ENCODE measurements around the gene KIAA1217. TPM values are rescaled to one million over a fixed set of nuclear protein-coding genes. Genes with fewer than 3 reads are reported as not detected.

The KIAA1217 gene
- polyA plus RNA-seq, 6 donors from 2014 or later, result not detected

- DNase-seq (no peak), ATAC-seq (ENCODE audit: low read depth in 2 of 2) (no peak)
- H3K27me3 Mint-ChIP-seq, result peaks cover 12 to 13% (median 12%) of the 10 kb centered on the region in 3 donors
- H3K36me3 Mint-ChIP-seq, result no peaks in the 10 kb centered on the region
- peaks cover 0 to 1% (median 0%) of the 10 kb centered on the region in 7 donors for H3K9me3 Mint-ChIP-seq
- H3K4me1 Mint-ChIP-seq, result peaks cover 0 to 16% (median 4%) of the 10 kb centered on the region in 3 donors
- peak overlapping the region in 1 of 6 donors; percentile 44 for H3K27ac Mint-ChIP-seq
- H3K4me3 Mint-ChIP-seq, result no peak overlapping the region
Observed at GRCh38 chr10:24518411-24518810, 309.5 kb downstream of the KIAA1217 start.

DNA sequence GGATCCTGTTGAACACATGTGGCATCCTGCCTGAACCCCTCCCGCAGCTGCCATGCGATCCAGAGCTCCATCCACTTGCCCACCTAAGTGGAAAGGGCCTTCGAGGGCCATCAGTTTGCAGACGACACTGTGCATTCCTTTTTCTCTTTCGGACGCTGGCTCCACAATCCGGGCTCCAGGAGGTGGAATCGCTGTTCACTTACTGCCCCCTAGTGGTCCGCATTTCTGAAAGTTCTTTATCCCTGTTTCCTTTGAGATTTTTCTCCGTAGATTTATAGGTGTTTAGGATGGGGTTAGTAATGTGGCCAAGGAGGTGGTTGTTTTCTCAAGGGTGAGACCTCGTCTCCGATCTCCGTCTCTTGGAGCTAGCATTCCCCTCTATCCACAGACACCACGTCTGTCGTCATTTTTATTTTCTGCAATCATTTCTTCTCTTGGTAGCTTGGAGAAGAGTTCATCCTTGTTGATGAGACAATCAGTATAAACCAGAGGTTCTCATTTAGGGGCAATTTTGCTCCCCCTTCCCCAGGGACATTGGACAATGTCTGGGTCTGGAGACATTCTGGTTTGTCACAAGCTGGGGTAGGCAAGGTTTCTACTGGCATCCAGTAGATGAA is 310.2 kb downstream of the KIAA1217 start:
- Mint-ChIP-seq H3K36me3 (no peaks in the 10 kb centered on the region), H3K4me1 (peaks cover 0 to 16% (median 4%) of the 10 kb centered on the region in 3 donors), H3K9me3 (peaks cover 0 to 4% (median 0%) of the 10 kb centered on the region in 7 donors), H3K27ac (peak overlapping the region in 1 of 6 donors; percentile 34), H3K27me3 (peaks cover 12 to 16% (median 13%) of the 10 kb centered on the region in 3 donors), H3K4me3 (no peak overlapping the region)
- DNase-seq (no peak), ATAC-seq (ENCODE audit: low read depth in 2 of 2) (no peak)

DNA sequence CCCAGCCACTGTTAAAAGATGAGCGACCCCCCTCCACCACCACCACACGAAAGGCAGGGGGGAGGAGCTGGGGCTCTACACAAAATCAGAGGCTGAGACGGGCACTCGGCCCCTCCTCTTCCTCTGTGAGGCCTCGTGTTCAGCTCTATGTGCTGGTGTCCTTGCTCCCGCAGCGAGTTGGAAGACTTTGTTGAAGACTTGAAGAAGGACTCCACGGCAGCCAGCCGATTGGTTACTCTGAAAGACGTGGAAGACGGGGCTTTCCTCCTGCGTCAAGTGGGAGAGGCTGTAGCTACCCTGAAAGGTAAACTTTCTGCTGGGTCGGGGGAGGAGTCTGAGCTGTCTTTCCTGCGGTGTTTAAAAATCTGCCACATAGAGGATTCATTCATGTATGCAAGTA is 311.0 kb downstream of the KIAA1217 start:
- H3K4me3 Mint-ChIP-seq, result no peak overlapping the region
- H3K4me1 Mint-ChIP-seq, result peaks cover 0 to 16% (median 4%) of the 10 kb centered on the region in 3 donors
- H3K27ac Mint-ChIP-seq, result no peak overlapping the region
- DNase-seq, result no peak
- no peak for ATAC-seq (ENCODE audit: low read depth in 2 of 2)
- peaks cover 0 to 8% (median 0%) of the 10 kb centered on the region in 7 donors for H3K9me3 Mint-ChIP-seq
- H3K27me3 Mint-ChIP-seq, result peaks cover 12 to 16% (median 13%) of the 10 kb centered on the region in 3 donors
- H3K36me3 Mint-ChIP-seq, result no peaks in the 10 kb centered on the region

GRCh38 chr10:24524314-24524713 is 315.4 kb downstream of the KIAA1217 start:
- Mint-ChIP-seq H3K9me3 (peaks cover 0 to 8% (median 0%) of the 10 kb centered on the region in 7 donors), H3K36me3 (no peaks in the 10 kb centered on the region), H3K27me3 (peaks cover 6 to 14% (median 14%) of the 10 kb centered on the region in 3 donors), H3K27ac (no peak overlapping the region), H3K4me3 (no peak overlapping the region), H3K4me1 (peaks cover 0 to 11% (median 4%) of the 10 kb centered on the region in 3 donors)
- no peak for ATAC-seq (ENCODE audit: low read depth in 2 of 2)
- no peak for DNase-seq

DNA sequence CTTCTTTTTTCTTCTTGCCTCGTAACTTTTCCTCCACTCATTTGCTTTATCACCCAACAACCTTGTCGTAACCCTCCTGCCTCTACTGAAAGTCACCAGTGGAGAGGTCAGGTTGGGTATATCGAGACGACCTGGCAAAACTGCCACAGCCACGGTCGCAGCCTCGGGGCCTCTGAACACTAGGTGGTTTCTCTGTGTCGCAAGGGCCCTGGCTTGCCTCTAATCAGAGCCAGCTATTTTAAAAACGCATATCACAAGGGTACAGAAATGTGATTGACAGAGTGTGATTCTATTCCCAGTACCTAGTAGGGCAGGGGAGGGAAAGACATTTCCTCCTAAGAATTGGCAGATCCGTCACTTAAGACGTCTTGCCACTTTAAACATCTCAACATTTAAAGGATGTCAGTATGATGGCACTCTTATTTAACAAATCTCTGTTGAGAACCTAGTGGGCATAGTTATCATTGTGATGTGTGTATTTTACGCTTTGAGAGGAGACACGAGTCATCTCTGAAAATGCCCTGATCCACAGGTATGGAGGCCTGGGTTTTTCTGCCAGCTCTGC is 317.2 kb downstream of the KIAA1217 start:
- Mint-ChIP-seq H3K36me3 (no peaks in the 10 kb centered on the region), H3K9me3 (peaks cover 0 to 8% (median 0%) of the 10 kb centered on the region in 7 donors), H3K4me3 (no peak overlapping the region), H3K4me1 (no peaks in the 10 kb centered on the region), H3K27ac (no peak overlapping the region), H3K27me3 (peaks cover 5 to 8% (median 6%) of the 10 kb centered on the region in 3 donors)
- no peak for DNase-seq
- no peak for ATAC-seq (ENCODE audit: low read depth in 2 of 2)

DNA sequence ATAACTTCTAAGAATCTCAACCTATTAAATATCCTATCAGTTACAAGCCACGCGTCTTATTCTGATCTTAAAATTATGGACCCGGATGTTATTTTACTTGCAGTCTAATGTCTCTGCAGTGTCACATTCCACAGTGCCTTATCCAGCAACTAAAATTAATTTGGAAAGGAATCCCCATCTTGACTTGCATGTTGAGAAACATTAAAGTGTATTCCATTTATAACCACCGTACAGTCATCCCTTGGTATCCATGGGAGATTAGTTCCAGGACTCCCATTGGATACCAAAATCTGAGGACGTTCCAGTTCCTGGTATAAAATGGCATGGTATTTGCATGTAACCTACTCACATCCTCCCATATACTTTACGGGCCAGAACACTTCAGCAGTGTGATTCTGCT is 320.0 kb downstream of the KIAA1217 start:
- DNase-seq (no peak), ATAC-seq (ENCODE audit: low read depth in 2 of 2) (no peak)
- Mint-ChIP-seq H3K27me3 (peaks cover 0 to 8% (median 6%) of the 10 kb centered on the region in 3 donors), H3K4me1 (no peaks in the 10 kb centered on the region), H3K9me3 (peaks cover 0 to 14% (median 0%) of the 10 kb centered on the region in 7 donors), H3K4me3 (no peak overlapping the region), H3K27ac (no peak overlapping the region), H3K36me3 (no peaks in the 10 kb centered on the region)

DNA sequence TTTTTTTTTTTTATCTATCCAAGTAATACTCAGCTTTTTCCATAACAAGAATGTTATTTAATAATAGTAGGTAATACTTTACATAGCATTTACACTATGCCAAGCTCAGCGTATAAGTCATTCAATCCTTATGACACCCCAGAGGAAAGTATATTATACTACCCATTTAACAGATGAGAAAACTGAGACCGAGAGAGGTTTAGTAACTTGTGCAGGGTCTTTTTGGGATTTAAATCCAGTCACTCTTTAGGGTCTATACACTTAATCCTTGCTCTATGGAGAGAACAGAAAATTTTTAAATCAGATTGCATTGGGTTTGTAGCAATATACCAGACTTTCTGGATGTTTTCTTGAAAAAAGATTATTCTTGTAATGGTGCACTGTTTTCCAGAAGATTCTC is 322.5 kb downstream of the KIAA1217 start:
- H3K27me3 Mint-ChIP-seq, result peaks cover 0 to 5% (median 0%) of the 10 kb centered on the region in 3 donors
- no peak for DNase-seq
- ATAC-seq (ENCODE audit: low read depth in 2 of 2), result no peak
- H3K9me3 Mint-ChIP-seq, result peaks cover 0 to 9% (median 0%) of the 10 kb centered on the region in 7 donors
- H3K4me1 Mint-ChIP-seq, result no peaks in the 10 kb centered on the region
- H3K27ac Mint-ChIP-seq, result no peak overlapping the region
- H3K36me3 Mint-ChIP-seq, result no peaks in the 10 kb centered on the region
- no peak overlapping the region for H3K4me3 Mint-ChIP-seq

GRCh38 chr10:24533981-24534380 is 325.0 kb downstream of the KIAA1217 start:
- H3K27me3 Mint-ChIP-seq, result peaks cover 0 to 4% (median 0%) of the 10 kb centered on the region in 3 donors
- no peaks in the 10 kb centered on the region for H3K4me1 Mint-ChIP-seq
- H3K36me3 Mint-ChIP-seq, result no peaks in the 10 kb centered on the region
- ATAC-seq (ENCODE audit: low read depth in 2 of 2) (no peak), DNase-seq (no peak)
- peak overlapping the region in 1 of 6 donors; percentile 35 for H3K27ac Mint-ChIP-seq
- H3K9me3 Mint-ChIP-seq, result peaks cover 0 to 9% (median 0%) of the 10 kb centered on the region in 7 donors
- H3K4me3 Mint-ChIP-seq, result no peak overlapping the region

GRCh38 chr10:24536636-24537035 is 327.7 kb downstream of the KIAA1217 start:
- no peaks in the 10 kb centered on the region for H3K4me1 Mint-ChIP-seq
- peaks cover 0 to 4% (median 0%) of the 10 kb centered on the region in 3 donors for H3K27me3 Mint-ChIP-seq
- no peak for ATAC-seq (ENCODE audit: low read depth in 2 of 2)
- H3K36me3 Mint-ChIP-seq, result no peaks in the 10 kb centered on the region
- peak overlapping the region in 1 of 6 donors; percentile 34 for H3K27ac Mint-ChIP-seq
- DNase-seq, result no peak
- H3K4me3 Mint-ChIP-seq, result no peak overlapping the region
- peaks cover 0 to 9% (median 0%) of the 10 kb centered on the region in 7 donors for H3K9me3 Mint-ChIP-seq

DNA sequence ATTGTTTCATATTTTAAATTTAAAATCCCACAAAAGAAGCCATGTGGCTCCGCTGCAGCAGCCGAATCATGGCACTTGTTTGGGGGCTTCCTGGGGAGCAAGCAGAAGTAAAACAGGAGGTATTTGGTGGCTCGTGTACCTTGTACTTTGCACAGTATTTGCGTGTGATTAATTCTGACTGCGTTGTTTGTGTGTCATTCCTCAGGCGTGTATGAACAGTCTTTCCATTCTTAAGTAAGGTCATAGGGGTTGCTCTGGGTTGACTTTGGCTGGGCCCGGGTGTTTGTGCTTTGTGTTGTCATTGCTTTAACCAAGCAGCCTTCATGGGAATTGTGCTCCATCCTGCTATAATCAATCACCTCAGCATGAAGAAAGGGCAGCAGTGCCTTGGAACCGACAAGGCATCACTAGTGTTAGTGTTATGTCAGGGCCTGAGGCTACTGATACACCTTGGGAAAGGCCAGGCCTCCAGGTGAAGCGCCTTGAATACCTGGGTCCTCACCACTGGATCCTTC is 332.4 kb downstream of the KIAA1217 start:
- H3K9me3 Mint-ChIP-seq, result peaks cover 0 to 6% (median 0%) of the 10 kb centered on the region in 7 donors
- ATAC-seq (ENCODE audit: low read depth in 2 of 2), result no peak
- no peaks in the 10 kb centered on the region for H3K4me1 Mint-ChIP-seq
- H3K27me3 Mint-ChIP-seq, result peaks cover 0 to 3% (median 0%) of the 10 kb centered on the region in 3 donors
- no peak overlapping the region for H3K4me3 Mint-ChIP-seq
- no peak overlapping the region for H3K27ac Mint-ChIP-seq
- no peak for DNase-seq
- no peaks in the 10 kb centered on the region for H3K36me3 Mint-ChIP-seq

DNA sequence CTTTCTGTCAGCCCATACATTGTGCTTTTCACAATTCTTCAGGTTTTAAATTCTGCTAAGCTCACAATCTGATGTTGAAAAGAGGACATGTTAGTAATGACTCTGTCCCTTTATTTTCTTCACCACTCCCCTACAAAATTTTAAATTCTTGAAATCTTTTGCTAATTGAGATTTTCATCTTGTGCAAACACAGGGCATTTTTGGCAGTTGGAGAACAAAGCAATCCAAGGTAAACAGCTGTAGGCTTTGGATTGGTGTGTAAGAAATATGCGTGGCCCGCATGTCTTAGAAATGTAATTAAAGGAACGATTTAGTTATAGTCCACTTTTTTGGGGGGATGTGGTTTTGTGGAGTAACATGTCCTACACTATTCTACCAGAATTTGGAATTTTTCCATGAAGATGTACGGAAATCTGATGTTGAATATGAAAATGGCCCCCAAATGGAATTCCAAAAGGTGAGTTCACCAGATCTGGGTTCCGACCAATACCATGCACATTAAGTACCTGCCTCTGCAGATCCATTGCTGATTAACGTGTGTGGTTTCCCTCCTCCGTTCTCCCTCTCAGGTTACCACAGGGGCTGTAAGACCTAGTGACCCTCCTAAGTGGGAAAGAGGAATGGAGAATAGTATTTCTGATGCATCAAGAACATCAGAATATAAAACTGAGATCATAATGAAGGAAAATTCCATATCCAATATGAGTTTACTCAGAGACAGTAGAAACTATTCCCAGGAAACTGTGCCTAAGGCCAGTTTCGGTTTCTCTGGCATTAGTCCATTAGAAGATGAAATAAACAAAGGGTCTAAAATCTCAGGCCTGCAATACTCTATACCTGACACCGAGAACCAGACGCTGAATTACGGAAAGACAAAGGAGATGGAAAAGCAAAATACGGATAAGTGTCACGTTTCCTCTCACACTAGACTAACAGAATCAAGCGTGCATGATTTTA is 333.7 kb downstream of the KIAA1217 start:
- H3K9me3 Mint-ChIP-seq, result peaks cover 0 to 6% (median 0%) of the 10 kb centered on the region in 7 donors

GRCh38 chr10:24544776-24545175 is 335.8 kb downstream of the KIAA1217 start:
- Mint-ChIP-seq H3K27me3 (peaks cover 0 to 5% (median 0%) of the 10 kb centered on the region in 3 donors), H3K4me1 (no peaks in the 10 kb centered on the region), H3K4me3 (no peak overlapping the region), H3K36me3 (no peaks in the 10 kb centered on the region), H3K27ac (no peak overlapping the region), H3K9me3 (peaks cover 0 to 6% (median 0%) of the 10 kb centered on the region in 7 donors)
- no peak for DNase-seq
- ATAC-seq (ENCODE audit: low read depth in 2 of 2), result no peak

More for the DNA sequence above, 333.7 kb downstream of the KIAA1217 start:
- H3K4me3 Mint-ChIP-seq, result no peak overlapping the region
- no peak for ATAC-seq (ENCODE audit: low read depth in 2 of 2)
- H3K27me3 Mint-ChIP-seq, result peaks cover 0 to 5% (median 0%) of the 10 kb centered on the region in 3 donors
- H3K4me1 Mint-ChIP-seq, result no peaks in the 10 kb centered on the region
- H3K27ac Mint-ChIP-seq, result no peak overlapping the region
- no peak for DNase-seq
- H3K36me3 Mint-ChIP-seq, result no peaks in the 10 kb centered on the region

- Mint-ChIP-seq H3K9me3 (peaks cover 0 to 5% (median 0%) of the 10 kb centered on the region in 7 donors), H3K36me3 (no peaks in the 10 kb centered on the region), H3K4me3 (no peak overlapping the region), H3K4me1 (no peaks in the 10 kb centered on the region), H3K27me3 (peaks cover 0 to 5% (median 0%) of the 10 kb centered on the region in 3 donors), H3K27ac (no peak overlapping the region)
- ATAC-seq (ENCODE audit: low read depth in 2 of 2) (no peak), DNase-seq (no peak)
Observed at GRCh38 chr10:24545585-24545984, 336.6 kb downstream of the KIAA1217 start.

Data from naive B cell (primary cell).